CD1c-positive myeloid dendritic cell (primary cell): ENCODE measurements around the gene NSMCE1.
A peak's percentile ranks its signal among the peaks of the same experiment; 100 is the strongest.

Experiments
- DNase-seq: peaks from one replicate; pipeline ENCODE4 v3.0.0-alpha.2; 2016; ENCODE audit errors: extremely low spot score

NSMCE1 gene

GRCh38 chr16:27268376-27269299, at the start of gene NSMCE1:
NSMCE1 (minus strand) TSS chr16:27268772; CDS start chr16:27257570, 11,202 bp downstream.
- DNase-seq: peak; percentile 99

- DNase-seq: no peak
Measured at GRCh38 chr16:27317738-27318391, 49.3 kb upstream of the NSMCE1 start.

GRCh38 chr16:27317320-27317719, 48.7 kb upstream of the NSMCE1 start:
- no peak for DNase-seq

GRCh38 chr16:27316038-27316680, 47.6 kb upstream of the NSMCE1 start:
- no peak for DNase-seq

- peak; percentile 46 for DNase-seq
Measured at GRCh38 chr16:27315333-27316037, 46.9 kb upstream of the NSMCE1 start.

- DNase-seq: no peak
Measured at GRCh38 chr16:27314986-27315332, 46.4 kb upstream of the NSMCE1 start.

- peak; percentile 76 for DNase-seq
Measured at GRCh38 chr16:27314161-27314723, 45.7 kb upstream of the NSMCE1 start.

GRCh38 chr16:27313422-27314160, 45.0 kb upstream of the NSMCE1 start, which contains the start of gene IL4R:
IL4R (plus strand) TSS chr16:27313974; CDS start chr16:27340204, 26,230 bp downstream.
- DNase-seq: peak; percentile 88

GRCh38 chr16:27312580-27313421, 44.2 kb upstream of the NSMCE1 start:
- no peak for DNase-seq

- no peak for DNase-seq
Measured at GRCh38 chr16:27311897-27312303, 43.3 kb upstream of the NSMCE1 start.

GRCh38 chr16:27311448-27311830, 42.9 kb upstream of the NSMCE1 start:
- DNase-seq: peak; percentile 41

GRCh38 chr16:27310576-27311447, 42.2 kb upstream of the NSMCE1 start:
- no peak for DNase-seq

GRCh38 chr16:27308792-27309191, 40.2 kb upstream of the NSMCE1 start:
- no peak for DNase-seq

GRCh38 chr16:27305839-27306442, 37.4 kb upstream of the NSMCE1 start:
- no peak for DNase-seq

GRCh38 chr16:27304881-27305745, 36.5 kb upstream of the NSMCE1 start:
- peak; percentile 61 for DNase-seq

- DNase-seq: no peak
Measured at GRCh38 chr16:27304102-27304501, 35.5 kb upstream of the NSMCE1 start.
